GM23338 (cell line): ENCODE results near the gene THSD7A. TPM values are rescaled to one million over a fixed set of nuclear protein-coding genes. Genes with fewer than 3 reads are reported as not detected.

Experiments used
- ATAC-seq: fragments of 200-7000 bp; cut with Tn5 transposase; 3 replicates; pipeline ENCODE4 v1.9.1; 2020
- DNase-seq: peaks from one replicate; pipeline ENCODE4 v3.0.0-alpha.2; 2015; ENCODE audit warnings: low spot score
- H2AFZ ChIP-seq: fragments of 200-600 bp; sonication (generic); 2 replicates; pipeline ENCODE4 v1.8.0; 2016; ENCODE audit warnings: antibody characterized with exemption, mild to moderate bottlenecking, moderate library complexity
- H3F3A ChIP-seq: fragments of 200-600 bp; sonication (generic); replicated peaks from 2 replicates; pipeline ENCODE4 v1.8.0; 2017; ENCODE audit warnings: antibody characterized with exemption, mixed run types, low read depth
- H3K27ac ChIP-seq: fragments of 200-600 bp; sonication (generic); 2 replicates; pipeline ENCODE4 v1.6.1; 2016; ENCODE audit warnings: low read depth
- H3K27me3 ChIP-seq: fragments of 200-600 bp; sonication (generic); 2 replicates; pipeline ENCODE4 v1.8.0; 2016; ENCODE audit warnings: mild to moderate bottlenecking, mixed run types, moderate library complexity; ENCODE audit not compliant: insufficient read depth
- H3K36me3 ChIP-seq: fragments of 200-600 bp; sonication (generic); 2 replicates; pipeline ENCODE4 v1.8.0; 2016; ENCODE audit warnings: mild to moderate bottlenecking; ENCODE audit not compliant: insufficient read depth
- H3K4me1 ChIP-seq: fragments of 200-600 bp; sonication (generic); 2 replicates; pipeline ENCODE4 v1.8.0; 2016; ENCODE audit warnings: mild to moderate bottlenecking, moderate library complexity; ENCODE audit not compliant: insufficient read depth
- H3K4me2 ChIP-seq: fragments of 200-600 bp; sonication (generic); 2 replicates; pipeline ENCODE4 v1.7.1; 2017; ENCODE audit warnings: mixed run types
- H3K4me3 ChIP-seq: fragments of 200-600 bp; sonication (generic); 2 replicates; pipeline ENCODE4 v1.6.1; 2016; ENCODE audit warnings: mixed run types
- H3K79me2 ChIP-seq: fragments of 200-600 bp; sonication (generic); replicated peaks from 2 replicates; pipeline ENCODE4 v1.8.0; 2017; ENCODE audit warnings: mild to moderate bottlenecking; ENCODE audit not compliant: insufficient read depth
- H3K9me2 ChIP-seq: fragments of 200-600 bp; sonication (generic); 2 replicates; pipeline ENCODE4 v1.8.0; 2017; ENCODE audit not compliant: insufficient read depth
- H4K20me1 ChIP-seq: fragments of 200-600 bp; sonication (generic); replicated peaks from 2 replicates; pipeline ENCODE4 v1.8.0; 2017; ENCODE audit warnings: mild to moderate bottlenecking; ENCODE audit not compliant: insufficient read depth
- H3K27ac Mint-ChIP-seq: 2 replicates; pipeline ENCODE4 v1.8.0; 2020; ENCODE audit warnings: inconsistent platforms, mild to moderate bottlenecking, moderate library complexity, mixed read lengths
- H3K27me3 Mint-ChIP-seq: 3 replicates; pipeline ENCODE4 v1.8.0; 2022; ENCODE audit warnings: low read depth, mild to moderate bottlenecking, moderate library complexity, mixed read lengths, inconsistent platforms; ENCODE audit not compliant: insufficient read depth, poor library complexity
- H3K36me3 Mint-ChIP-seq: 3 replicates; pipeline ENCODE4 v1.8.0; 2021; ENCODE audit warnings: low read depth, mild to moderate bottlenecking, inconsistent platforms, moderate library complexity, mixed read lengths
- H3K4me1 Mint-ChIP-seq: 3 replicates; pipeline ENCODE4 v1.8.0; 2020; ENCODE audit warnings: mild to moderate bottlenecking, inconsistent platforms, mixed read lengths
- H3K4me3 Mint-ChIP-seq: 3 replicates; pipeline ENCODE4 v1.8.0; 2021; ENCODE audit warnings: moderate library complexity, mild to moderate bottlenecking, inconsistent platforms, mixed read lengths
- H3K9me3 Mint-ChIP-seq: 3 replicates; pipeline ENCODE4 v1.8.0; 2020; ENCODE audit warnings: moderate library complexity, mild to moderate bottlenecking, inconsistent platforms, mixed read lengths
- CREB1 ChIP-seq: fragments of 250-450 bp; sonication (Bioruptor Pico); IDR thresholded peaks from 2 replicates; pipeline ENCODE4 v1.5.0; 2020; ENCODE audit warnings: low read depth, mild to moderate bottlenecking, moderate library complexity
- EZH2 ChIP-seq: fragments of 200-600 bp; sonication (generic); IDR thresholded peaks from one replicate; pipeline ENCODE4 v1.8.0; 2017; ENCODE audit warnings: antibody characterized with exemption, mild to moderate bottlenecking, low read depth; ENCODE audit not compliant: unreplicated experiment
- EZH2phosphoT487 ChIP-seq: fragments of 200-600 bp; sonication (generic); IDR thresholded peaks from one replicate; pipeline ENCODE4 v1.8.1; 2018; ENCODE audit warnings: antibody characterized with exemption; ENCODE audit not compliant: unreplicated experiment
- JUNB ChIP-seq: IDR thresholded peaks from one replicate; pipeline ENCODE4 v1.6.1; 2016; ENCODE audit warnings: antibody characterized with exemption; ENCODE audit not compliant: unreplicated experiment
- NANOG ChIP-seq: IDR thresholded peaks from 2 replicates; pipeline ENCODE4 v1.6.1; 2016; ENCODE audit warnings: antibody characterized with exemption, borderline replicate concordance
- POLR2AphosphoS5 ChIP-seq: IDR thresholded peaks from 2 replicates; pipeline ENCODE4 v1.6.1; 2016; ENCODE audit warnings: antibody characterized with exemption, low read depth
- STAT1 ChIP-seq: IDR thresholded peaks from one replicate; pipeline ENCODE4 v1.6.1; 2016; ENCODE audit warnings: antibody characterized with exemption; ENCODE audit not compliant: unreplicated experiment
- ZNF114 ChIP-seq: fragments of 250-450 bp; sonication (Bioruptor Pico); IDR thresholded peaks from 2 replicates; pipeline ENCODE4 v1.5.0; 2020; ENCODE audit warnings: mild to moderate bottlenecking, moderate library complexity
- ZNF331 ChIP-seq: fragments of 250-450 bp; sonication (Bioruptor Pico); IDR thresholded peaks from 2 replicates; pipeline ENCODE4 v1.5.0; 2020; ENCODE audit warnings: low read depth, mild to moderate bottlenecking, moderate library complexity
- polyA plus RNA-seq: library from polyadenylated mRNA; unstranded; fragments of >200 nt; fragmentation: Nextera tagmentation; extraction: Ambion mirVana; gene quantifications from 2 replicates; pipeline ENCODE4 v1.2.1, GENCODE V29; 2016
- total RNA-seq: library from RNA; depleted of rRNA; stranded (reverse); fragments of >200 nt; shearing (Covaris generic); gene quantifications from 2 replicates; pipeline ENCODE4 v1.2.3, GENCODE V29; 2014
- TF ChIP-seq, protein P1 (sequence below): fragments of 250-450 bp; sonication (Bioruptor Pico); IDR thresholded peaks from 2 replicates; pipeline ENCODE4 v1.5.0; 2020; ENCODE audit warnings: mild to moderate bottlenecking, moderate library complexity
- TF ChIP-seq, protein P2 (sequence below): IDR thresholded peaks from 2 replicates; pipeline ENCODE4 v1.6.1; 2016; ENCODE audit warnings: antibody characterized with exemption
- TF ChIP-seq, protein P3 (sequence below): IDR thresholded peaks from one replicate; pipeline ENCODE4 v1.6.1; 2018; ENCODE audit warnings: antibody characterized with exemption; ENCODE audit not compliant: unreplicated experiment
- TF ChIP-seq, protein P4 (sequence below), 2 experiments: fragments of 200-600 bp in 1 of 2; sonication (generic) in 1 of 2; conservative IDR thresholded peaks; 2 replicates each; pipeline versions ENCODE4 v1.5.1 to v1.6.1; 2016 to 2017; ENCODE audit warnings: antibody characterized with exemption in 2 of 2, low read depth in 2 of 2, mild to moderate bottlenecking in 2 of 2, moderate library complexity in 1 of 2

Gene THSD7A
- total and polyA plus RNA-seq, 2 experiments from 2014 or later = 1.3 to 2.1 TPM

DNA sequence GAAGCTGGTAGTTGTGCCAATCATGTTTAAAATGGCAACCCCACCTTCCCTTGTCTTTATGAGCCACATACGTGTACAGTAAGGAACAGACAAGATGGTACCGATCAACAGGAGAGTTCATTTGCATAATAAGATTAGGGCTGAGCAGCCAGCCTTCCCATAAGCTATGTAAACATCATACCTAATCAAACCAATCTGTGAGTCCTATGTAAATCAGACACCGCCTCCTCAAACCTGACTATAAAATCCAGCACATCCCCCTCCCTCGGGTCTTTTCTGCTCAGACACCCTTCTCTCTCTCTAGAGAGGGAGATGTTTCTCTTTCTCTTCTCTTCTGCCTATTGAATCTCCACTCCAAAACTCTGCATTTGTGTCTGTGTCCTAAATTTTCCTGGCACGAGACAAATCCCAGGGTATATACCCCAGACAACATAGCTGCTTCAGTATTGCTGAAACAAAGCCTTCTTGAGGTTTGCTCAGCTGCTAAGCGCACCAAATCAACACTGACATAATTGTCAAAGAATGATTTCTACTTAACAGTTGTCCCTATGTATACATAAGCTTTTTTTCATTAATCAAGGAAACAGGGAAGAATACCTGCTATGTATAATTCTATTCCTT, 279.2 kb downstream of the THSD7A start:
- DNase-seq (no peak), ATAC-seq (no peak)
- Histone ChIP-seq H3K79me2 (no peaks in the 10 kb centered on the region), H3K4me2 (no peak overlapping the region), H2AFZ (no peak overlapping the region), H4K20me1 (no peaks in the 10 kb centered on the region), H3K27me3 (no peaks in the 10 kb centered on the region), H3K27ac (no peak overlapping the region), H3K4me1 (peaks cover 6% of the 10 kb centered on the region), H3F3A (no peaks in the 10 kb centered on the region), H3K9me2 (no peaks in the 10 kb centered on the region), H3K4me3 (no peak overlapping the region), H3K36me3 (no peaks in the 10 kb centered on the region)
- TF ChIP-seq JUNB (no peak), ZNF331 (no peak), ZNF114 (CRISPR knock-in tag) (no peak), EZH2phosphoT487 (no peak), EZH2 (no peak), POLR2AphosphoS5 (no peak), STAT1 (no peak), CREB1 (no peak), NANOG (no peak)
- TF ChIP-seq, protein P1, sequence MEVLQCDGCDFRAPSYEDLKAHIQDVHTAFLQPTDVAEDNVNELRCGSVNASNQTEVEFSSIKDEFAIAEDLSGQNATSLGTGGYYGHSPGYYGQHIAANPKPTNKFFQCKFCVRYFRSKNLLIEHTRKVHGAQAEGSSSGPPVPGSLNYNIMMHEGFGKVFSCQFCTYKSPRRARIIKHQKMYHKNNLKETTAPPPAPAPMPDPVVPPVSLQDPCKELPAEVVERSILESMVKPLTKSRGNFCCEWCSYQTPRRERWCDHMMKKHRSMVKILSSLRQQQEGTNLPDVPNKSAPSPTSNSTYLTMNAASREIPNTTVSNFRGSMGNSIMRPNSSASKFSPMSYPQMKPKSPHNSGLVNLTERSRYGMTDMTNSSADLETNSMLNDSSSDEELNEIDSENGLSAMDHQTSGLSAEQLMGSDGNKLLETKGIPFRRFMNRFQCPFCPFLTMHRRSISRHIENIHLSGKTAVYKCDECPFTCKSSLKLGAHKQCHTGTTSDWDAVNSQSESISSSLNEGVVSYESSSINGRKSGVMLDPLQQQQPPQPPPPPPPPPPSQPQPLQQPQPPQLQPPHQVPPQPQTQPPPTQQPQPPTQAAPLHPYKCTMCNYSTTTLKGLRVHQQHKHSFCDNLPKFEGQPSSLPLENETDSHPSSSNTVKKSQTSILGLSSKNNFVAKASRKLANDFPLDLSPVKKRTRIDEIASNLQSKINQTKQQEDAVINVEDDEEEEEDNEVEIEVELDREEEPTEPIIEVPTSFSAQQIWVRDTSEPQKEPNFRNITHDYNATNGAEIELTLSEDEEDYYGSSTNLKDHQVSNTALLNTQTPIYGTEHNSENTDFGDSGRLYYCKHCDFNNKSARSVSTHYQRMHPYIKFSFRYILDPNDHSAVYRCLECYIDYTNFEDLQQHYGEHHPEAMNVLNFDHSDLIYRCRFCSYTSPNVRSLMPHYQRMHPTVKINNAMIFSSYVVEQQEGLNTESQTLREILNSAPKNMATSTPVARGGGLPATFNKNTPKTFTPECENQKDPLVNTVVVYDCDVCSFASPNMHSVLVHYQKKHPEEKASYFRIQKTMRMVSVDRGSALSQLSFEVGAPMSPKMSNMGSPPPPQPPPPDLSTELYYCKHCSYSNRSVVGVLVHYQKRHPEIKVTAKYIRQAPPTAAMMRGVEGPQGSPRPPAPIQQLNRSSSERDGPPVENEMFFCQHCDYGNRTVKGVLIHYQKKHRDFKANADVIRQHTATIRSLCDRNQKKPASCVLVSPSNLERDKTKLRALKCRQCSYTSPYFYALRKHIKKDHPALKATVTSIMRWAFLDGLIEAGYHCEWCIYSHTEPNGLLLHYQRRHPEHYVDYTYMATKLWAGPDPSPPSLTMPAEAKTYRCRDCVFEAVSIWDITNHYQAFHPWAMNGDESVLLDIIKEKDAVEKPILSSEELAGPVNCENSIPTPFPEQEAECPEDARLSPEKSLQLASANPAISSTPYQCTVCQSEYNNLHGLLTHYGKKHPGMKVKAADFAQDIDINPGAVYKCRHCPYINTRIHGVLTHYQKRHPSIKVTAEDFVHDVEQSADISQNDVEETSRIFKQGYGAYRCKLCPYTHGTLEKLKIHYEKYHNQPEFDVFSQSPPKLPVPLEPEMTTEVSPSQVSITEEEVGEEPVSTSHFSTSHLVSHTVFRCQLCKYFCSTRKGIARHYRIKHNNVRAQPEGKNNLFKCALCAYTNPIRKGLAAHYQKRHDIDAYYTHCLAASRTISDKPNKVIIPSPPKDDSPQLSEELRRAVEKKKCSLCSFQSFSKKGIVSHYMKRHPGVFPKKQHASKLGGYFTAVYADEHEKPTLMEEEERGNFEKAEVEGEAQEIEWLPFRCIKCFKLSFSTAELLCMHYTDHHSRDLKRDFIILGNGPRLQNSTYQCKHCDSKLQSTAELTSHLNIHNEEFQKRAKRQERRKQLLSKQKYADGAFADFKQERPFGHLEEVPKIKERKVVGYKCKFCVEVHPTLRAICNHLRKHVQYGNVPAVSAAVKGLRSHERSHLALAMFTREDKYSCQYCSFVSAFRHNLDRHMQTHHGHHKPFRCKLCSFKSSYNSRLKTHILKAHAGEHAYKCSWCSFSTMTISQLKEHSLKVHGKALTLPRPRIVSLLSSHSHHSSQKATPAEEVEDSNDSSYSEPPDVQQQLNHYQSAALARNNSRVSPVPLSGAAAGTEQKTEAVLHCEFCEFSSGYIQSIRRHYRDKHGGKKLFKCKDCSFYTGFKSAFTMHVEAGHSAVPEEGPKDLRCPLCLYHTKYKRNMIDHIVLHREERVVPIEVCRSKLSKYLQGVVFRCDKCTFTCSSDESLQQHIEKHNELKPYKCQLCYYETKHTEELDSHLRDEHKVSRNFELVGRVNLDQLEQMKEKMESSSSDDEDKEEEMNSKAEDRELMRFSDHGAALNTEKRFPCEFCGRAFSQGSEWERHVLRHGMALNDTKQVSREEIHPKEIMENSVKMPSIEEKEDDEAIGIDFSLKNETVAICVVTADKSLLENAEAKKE (CRISPR knock-in tag) = no peak
- TF ChIP-seq, protein P2, sequence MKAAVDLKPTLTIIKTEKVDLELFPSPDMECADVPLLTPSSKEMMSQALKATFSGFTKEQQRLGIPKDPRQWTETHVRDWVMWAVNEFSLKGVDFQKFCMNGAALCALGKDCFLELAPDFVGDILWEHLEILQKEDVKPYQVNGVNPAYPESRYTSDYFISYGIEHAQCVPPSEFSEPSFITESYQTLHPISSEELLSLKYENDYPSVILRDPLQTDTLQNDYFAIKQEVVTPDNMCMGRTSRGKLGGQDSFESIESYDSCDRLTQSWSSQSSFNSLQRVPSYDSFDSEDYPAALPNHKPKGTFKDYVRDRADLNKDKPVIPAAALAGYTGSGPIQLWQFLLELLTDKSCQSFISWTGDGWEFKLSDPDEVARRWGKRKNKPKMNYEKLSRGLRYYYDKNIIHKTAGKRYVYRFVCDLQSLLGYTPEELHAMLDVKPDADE = no peak
- TF ChIP-seq, protein P3, sequence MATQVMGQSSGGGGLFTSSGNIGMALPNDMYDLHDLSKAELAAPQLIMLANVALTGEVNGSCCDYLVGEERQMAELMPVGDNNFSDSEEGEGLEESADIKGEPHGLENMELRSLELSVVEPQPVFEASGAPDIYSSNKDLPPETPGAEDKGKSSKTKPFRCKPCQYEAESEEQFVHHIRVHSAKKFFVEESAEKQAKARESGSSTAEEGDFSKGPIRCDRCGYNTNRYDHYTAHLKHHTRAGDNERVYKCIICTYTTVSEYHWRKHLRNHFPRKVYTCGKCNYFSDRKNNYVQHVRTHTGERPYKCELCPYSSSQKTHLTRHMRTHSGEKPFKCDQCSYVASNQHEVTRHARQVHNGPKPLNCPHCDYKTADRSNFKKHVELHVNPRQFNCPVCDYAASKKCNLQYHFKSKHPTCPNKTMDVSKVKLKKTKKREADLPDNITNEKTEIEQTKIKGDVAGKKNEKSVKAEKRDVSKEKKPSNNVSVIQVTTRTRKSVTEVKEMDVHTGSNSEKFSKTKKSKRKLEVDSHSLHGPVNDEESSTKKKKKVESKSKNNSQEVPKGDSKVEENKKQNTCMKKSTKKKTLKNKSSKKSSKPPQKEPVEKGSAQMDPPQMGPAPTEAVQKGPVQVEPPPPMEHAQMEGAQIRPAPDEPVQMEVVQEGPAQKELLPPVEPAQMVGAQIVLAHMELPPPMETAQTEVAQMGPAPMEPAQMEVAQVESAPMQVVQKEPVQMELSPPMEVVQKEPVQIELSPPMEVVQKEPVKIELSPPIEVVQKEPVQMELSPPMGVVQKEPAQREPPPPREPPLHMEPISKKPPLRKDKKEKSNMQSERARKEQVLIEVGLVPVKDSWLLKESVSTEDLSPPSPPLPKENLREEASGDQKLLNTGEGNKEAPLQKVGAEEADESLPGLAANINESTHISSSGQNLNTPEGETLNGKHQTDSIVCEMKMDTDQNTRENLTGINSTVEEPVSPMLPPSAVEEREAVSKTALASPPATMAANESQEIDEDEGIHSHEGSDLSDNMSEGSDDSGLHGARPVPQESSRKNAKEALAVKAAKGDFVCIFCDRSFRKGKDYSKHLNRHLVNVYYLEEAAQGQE = no peak
- TF ChIP-seq, protein P4, sequence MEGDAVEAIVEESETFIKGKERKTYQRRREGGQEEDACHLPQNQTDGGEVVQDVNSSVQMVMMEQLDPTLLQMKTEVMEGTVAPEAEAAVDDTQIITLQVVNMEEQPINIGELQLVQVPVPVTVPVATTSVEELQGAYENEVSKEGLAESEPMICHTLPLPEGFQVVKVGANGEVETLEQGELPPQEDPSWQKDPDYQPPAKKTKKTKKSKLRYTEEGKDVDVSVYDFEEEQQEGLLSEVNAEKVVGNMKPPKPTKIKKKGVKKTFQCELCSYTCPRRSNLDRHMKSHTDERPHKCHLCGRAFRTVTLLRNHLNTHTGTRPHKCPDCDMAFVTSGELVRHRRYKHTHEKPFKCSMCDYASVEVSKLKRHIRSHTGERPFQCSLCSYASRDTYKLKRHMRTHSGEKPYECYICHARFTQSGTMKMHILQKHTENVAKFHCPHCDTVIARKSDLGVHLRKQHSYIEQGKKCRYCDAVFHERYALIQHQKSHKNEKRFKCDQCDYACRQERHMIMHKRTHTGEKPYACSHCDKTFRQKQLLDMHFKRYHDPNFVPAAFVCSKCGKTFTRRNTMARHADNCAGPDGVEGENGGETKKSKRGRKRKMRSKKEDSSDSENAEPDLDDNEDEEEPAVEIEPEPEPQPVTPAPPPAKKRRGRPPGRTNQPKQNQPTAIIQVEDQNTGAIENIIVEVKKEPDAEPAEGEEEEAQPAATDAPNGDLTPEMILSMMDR (conservative IDR thresholded peaks at IDR 0.05; ENCODE audit: low read depth in 2 of 2) = no peak
- Mint-ChIP-seq H3K27ac (no peak overlapping the region), H3K9me3 (no peaks in the 10 kb centered on the region), H3K27me3 (peaks cover 2% of the 10 kb centered on the region), H3K4me3 (no peak overlapping the region), H3K4me1 (peaks cover 12% of the 10 kb centered on the region), H3K36me3 (no peaks in the 10 kb centered on the region)
